DMS114 treated with DMSO at 0.1 percent for 48 hours (cell line): ENCODE measurements around the gene GON4L.
"Not testable (repeated sequence)": the region's sequence is repeated elsewhere in the genome, so short reads cannot be mapped to it uniquely, and the experiment has no call there.

Experiments used
- DNase-seq: peaks from one replicate; lab custom pipeline; 2025; ENCODE audit not compliant: unreplicated experiment; lab: John Stamatoyannopoulos, UW

Gene GON4L

DNA sequence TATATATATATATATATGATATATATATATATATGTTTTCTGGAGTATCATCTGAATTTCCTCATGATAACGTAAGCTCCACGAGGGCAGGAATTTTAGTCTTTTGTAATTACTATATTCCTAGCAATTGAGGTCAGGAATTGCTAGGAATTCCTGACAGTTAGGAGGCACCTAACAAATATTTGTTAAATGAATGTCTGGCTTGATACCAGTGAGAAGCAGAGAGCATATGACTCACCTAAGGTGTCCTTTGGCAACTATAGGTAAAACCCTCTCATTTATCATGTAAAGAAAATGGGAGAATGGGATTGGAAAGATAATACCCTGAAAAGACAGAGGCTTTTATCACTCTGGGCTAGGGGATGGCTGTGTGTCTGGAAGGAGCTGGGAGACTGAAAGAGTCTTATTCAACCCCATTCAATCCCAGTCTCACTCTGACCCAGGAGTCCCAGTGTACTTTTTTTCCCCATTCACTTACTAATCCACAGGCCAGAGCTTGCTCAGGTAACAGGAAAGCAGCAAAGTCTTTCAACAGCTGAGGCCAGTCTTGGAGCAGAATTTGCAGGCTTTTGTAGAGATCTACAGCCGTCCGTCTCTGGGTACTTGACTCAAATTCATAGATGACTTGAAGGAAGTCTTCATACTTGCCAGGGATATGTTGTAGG is 96.9 kb downstream of the GON4L start:
- no peak for DNase-seq

DNA sequence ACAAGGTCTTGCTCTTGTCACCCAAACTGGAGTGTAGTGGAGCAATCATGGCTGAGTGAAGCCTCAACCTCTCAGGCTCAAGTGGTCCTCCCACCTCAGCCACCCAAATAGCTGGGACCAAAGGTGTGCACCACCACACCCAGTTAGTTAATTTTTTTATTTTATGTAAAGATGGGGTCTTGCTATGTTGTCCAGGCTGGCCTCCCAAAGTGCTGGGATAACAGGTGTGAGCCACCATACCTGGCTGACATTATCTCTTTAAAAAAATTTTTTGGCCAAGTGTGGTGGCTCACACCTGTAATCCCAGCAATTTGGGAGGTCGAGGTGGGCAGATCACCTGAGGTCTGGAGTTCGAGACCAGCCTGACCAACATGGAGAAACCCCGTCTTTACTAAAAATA is 98.0 kb downstream of the GON4L start:
- not testable (repeated sequence) for DNase-seq

DNA sequence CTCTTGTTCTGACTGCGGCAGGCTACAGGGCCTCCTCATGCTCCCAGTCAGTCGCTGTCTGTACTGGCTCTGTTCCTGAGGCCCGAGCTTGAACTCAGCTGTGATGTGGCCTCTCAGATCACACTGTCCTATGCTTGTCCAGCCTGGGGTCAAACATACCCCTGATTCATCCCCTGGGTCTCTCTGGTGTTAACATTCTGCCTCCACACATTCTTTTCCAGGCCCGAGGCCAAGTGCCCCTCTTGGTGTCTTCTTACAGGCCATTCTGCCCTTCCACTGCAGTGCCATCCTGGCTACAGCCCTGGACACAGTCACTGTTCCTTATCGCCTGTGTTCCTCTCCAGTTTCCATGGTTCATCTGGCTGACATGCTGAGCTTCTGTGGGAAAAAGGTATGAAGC is 108.9 kb downstream of the GON4L start:
- not testable (repeated sequence) for DNase-seq

DNA sequence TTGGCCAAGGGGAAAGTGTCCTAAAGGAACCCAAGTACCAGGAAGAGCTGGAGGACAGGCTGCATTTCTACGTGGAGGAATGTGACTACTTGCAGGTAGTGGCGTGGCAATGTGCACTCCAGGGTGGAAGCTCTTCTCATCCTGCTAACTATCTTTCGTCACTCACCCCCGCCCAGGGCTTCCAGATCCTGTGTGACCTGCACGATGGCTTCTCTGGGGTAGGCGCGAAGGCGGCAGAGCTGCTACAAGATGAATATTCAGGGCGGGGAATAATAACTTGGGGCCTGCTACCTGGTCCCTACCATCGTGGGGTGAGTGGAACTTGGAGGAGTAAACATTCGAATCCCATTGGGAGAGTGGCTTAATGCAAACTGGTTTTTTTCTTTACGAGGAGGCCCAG is 109.4 kb downstream of the GON4L start:
- not testable (repeated sequence) for DNase-seq

DNA sequence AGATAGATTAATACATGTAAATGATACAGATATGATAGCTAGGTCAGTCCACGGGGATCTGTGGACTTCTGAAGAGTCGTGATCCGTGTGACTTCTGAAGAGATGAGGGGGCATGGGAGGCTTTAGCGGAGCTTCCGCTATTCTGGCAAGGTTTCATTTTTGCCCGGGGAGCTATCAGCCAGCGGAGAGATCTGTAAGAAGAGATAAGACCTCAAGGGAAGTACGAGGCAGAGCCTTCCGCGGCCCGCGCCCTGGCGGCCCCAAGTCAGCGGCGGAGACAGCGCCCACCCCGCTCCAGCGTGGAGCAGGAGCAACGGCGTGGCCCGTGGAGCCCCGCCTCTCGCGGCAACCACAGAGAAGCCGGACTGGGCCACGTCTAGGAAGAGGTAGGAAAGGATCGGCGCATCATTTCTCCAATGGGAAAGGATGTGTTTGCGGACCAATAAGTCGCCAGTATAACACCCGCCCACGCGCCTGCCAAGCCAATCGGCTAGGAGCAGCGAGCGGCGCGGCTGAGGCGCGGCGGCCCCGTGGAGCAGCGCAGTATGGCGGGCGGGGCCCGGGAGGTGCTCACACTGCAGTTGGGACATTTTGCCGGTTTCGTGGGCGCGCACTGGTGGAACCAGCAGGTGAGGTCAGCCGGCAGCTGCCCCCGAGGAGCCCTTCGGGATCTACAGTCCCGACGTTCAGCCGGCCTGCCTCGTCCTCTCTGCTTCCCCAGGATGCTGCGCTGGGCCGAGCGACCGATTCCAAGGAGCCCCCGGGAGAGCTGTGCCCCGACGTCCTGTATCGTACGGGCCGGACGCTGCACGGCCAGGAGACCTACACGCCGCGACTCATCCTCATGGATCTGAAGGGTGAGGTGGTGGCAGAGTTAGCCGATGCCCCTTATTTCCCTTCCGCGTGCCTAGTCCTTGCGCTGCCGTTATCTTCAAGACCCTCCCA is 111.5 kb downstream of the GON4L start:
- DNase-seq: peak; percentile 99

DNA sequence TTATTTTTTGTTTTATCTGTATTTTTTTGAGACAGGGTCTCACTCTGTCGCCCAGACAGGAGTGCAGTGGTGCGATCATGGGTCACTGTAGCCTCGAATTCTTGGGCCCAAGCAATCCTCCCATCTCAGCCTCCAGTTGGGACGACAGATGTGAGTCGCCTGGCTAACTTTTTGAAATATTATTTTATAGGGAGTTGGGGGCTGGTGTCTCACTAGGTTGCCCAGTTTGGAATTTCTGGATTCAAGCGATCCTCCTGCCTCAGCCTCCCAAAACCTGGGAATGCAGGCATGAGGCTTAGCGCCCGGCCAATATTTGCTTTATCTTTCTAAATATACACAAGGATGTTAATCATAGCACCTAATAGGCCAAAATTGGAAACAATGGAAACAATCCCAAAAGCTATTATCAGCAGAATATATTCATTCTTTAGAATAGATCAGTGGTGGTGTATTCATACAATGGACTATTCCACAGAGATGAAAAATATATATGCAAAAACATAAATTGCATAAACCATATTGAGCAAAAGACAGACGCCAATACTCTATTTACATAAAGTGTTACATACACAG is 112.2 kb downstream of the GON4L start:
- DNase-seq: no peak

DNA sequence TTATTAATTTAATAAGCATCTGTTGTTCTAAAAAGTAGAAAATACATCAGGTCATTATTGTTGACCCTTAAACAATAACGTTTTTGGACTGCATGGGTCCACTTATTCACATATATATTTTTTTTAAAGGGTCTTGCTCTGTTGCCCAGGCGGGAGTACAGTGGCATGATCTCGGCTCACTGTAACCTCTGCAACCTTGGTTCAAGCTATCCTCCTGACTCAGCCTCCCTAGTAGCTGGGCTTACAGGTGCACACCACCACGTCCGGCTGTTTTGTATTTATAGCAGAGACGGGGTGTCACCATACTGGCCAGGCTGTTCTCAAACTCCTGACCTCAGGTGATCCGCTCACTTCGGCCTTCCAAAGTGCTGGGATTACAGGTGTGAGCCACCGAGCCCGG is 115.1 kb downstream of the GON4L start:
- no peak for DNase-seq

DNA sequence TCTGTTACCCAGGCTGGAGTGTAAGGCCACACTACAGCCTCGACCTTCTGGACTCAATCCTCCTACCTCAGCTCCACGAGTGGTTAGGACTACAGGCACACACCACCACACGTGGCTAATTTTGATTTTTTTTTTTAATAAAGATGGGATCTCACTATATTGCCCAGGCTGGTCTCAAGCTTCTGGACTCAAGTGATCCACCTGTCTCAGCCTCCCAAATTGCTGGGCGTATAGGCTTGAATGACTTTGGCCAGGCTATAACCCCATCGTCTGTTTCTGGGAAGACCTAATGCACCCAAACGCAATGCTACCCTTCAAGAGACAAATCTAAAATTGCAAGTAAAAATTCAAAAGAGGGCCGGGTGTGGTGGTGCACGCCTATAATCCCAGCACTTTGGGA is 116.0 kb downstream of the GON4L start:
- DNase-seq: no peak

DNA sequence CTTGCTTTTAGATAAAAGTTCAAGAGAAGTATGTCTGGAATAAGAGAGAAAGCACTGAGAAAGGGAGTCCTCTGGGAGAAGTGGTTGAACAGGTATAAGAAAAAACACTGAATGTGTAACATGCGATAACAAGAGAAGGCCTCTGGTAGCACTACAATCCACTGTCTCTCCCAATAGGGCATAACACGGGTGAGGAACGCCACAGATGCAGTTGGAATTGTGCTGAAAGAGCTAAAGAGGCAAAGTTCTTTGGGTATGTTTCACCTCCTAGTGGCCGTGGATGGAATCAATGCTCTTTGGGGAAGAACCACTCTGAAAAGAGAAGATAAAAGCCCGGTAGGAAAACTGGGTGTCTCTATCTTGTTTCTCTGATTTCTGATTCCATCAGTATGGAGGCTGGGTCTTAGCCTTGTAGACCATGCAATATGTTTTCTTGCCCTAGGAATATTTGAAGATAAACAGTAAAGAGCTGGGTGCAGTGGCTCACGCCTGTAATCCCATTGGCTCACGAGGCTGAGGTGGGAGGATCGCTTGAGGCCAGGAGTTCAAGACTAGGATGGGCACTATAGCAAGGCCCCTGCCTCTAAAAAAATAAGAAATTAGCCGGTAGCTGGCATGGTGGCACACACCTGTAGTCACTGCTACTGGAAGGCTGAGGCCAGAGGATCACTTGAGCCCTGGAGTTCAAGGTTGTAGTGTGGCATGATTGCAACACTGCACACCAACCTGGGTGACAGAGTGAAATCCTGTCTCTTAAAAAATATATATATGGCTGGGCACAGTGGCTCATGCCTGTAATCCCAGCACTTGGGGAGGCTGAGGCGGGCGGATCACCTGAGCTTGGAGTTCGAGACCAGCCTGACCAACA is 127.7 kb downstream of the GON4L start:
- DNase-seq: peak; percentile 75

DNA sequence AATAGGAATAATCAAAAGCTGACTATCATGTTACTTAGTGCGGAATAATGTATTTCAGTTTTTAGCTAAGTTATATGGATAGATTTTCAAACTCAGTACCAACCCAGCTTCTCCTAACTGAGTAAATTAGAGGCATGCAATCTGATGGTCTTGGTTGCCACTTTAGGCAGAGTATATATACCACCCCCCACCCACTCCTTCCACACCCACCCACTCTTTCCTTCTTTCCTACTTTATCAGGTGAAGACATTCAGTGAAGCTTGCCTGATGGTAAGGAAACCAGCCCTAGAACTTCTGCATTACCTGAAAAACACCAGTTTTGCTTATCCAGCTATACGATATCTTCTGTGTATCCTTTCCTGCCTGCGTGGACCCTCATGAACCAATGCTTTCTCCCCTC is 131.9 kb downstream of the GON4L start:
- no peak for DNase-seq

DNA sequence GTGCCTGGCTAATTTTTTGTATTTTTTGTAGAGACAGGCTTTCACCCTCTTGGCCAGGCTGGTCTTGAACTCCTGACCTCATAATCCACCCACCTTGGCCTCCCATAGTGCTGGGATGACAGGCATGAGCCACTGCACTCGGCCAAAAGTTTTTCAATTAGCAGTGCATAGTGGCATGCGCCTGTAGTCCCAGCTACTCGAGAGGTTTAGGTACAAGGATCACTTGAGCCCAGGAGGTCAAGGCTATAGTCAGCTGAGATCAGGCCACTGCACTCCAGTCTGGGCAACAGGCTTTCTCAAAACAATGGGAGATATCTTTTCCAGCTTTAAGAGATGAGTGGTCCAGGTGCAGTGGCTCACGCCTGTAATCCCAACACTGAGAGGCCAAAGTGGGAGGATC is 137.3 kb downstream of the GON4L start:
- DNase-seq: no peak

DNA sequence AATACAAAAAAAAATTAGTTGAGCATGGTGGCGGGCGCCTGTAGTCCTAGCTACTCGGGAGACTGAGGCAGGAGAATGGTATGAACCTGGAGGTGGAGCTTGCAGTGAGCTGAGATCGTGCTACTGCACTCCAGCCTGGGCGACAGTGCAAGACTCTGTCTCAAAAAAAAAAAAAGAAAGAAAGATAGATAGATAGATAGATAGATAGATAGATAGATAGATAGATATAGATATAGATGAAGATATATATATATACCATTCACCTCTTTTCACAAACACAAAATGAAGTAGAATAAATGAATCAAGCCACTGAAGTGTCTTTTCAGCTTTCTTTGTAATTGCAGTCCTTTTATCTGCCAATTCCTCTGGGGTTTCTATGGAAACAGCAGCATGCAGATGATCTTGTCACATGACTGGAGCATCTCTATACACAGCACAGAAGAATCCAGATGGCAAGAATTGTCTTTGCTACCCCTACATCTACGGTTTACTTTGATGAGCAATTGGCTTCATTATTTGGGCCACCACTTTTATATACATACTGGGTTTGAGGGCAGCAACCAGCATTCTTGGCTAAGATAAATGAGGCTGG is 138.4 kb downstream of the GON4L start:
- not testable (repeated sequence) for DNase-seq

DNA sequence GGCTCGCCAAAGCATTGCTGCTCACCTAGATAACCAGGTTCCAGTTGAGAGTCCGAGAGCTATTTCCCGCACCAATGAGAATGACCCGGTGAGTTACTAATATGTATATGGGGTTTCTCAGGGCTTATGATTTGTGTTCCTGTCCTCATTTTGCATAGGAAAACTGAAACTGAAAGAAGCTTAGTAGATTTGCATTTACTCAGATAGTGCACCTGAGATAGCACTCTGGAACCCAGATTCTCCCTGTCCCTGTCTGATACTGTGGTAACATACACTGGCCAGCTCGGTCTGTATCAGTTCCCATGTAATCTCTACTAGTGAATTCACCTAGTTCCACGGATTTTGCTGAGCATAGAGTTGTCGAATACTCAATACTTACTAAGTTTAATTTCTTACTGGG is 140.0 kb downstream of the GON4L start:
- no peak for DNase-seq

DNA sequence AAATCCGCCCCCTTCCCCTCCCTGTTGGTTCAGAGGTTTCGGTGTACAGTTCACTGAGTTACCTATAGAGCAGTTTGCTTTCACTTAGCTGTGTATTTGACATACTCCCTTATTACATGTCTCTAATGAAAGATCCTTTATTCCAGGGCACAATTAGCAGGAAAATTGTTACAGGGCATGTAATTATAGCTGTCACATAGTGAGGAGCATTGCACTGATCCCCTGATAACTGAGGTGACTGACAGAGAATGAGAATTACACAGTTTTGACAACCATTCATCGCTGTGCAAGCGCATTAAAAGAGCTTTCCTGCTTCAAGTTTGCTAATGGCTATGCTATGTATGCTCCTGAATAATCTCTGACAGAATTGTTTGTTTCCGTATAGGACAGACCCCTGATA is 141.2 kb downstream of the GON4L start:
- DNase-seq: no peak

DNA sequence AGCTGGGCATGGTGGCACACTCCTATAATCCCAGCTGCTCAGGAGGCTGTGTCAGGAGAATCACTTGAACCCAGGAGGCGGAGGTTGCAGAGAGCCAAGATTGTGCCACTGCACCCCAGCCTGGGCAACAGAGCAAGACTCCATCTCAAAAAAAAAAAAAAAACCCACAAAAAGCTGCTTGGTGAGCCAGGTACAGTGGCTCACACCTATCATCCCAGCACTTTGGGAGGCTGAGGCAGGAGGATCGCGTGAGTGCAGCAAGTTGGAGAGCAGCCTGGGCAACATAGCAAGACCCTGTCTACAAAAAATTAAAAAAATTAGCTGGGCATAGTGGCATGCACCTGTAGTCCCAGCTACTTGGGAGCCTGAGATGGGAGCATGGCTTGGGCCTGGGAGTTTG is 142.0 kb downstream of the GON4L start:
- DNase-seq: not testable (repeated sequence)

DNA sequence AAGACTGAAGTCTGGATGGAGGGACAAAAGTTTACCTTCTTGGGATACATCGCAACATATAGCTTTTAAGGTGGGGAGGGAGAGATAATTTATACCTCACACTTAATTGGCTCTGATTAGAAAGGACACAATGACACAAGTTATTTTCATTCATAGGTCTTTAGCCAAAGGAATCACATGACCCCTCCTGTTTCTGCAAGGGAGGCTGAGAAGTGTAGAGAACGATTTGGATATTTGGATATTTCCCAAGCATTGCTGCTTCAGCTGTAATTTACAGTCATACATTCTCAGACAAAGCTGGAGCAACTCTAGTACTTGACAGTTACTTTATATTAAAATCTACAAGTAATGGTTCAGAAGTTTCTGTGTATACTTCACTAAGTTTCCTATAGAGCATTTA is 143.9 kb downstream of the GON4L start:
- DNase-seq: no peak

DNA sequence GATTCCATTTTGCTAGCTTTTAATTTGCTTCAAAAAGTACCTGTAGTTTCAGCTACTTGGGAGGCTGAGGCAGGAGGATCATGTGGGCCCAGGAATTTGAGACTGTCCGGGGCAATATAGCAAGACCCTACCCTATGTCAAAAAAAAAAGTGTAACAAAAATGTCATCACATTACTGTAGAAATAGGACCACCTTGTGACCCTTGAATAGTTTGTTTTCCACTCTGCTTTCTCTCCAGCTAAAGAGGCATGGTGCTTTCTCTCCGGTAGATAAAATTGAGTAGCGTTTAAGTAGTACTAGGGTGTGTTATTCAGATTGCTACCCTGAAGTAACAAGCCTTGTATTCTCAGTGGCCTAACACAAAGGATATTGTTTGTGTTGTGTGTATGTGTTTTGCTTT is 144.4 kb downstream of the GON4L start:
- not testable (repeated sequence) for DNase-seq

DNA sequence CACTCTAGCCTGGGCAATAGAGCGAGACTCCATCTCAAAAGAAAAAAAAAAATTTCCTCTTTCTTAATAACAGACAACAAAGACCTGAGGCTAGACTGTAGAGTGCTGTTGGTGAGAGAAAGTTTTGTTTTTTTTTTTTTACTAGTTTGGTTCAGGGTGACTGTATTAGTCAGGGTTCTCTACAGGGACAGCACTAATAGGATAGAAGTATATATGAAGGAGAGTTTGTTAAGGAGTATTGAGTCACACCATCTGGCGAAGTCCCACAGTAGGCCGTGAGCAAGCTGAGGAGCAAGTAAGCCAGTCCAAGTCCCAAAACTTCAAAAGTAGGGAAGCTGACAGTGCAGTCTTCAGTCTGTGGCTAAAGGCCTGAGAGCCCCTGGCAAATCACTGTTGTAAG is 145.6 kb downstream of the GON4L start:
- not testable (repeated sequence) for DNase-seq

DNA sequence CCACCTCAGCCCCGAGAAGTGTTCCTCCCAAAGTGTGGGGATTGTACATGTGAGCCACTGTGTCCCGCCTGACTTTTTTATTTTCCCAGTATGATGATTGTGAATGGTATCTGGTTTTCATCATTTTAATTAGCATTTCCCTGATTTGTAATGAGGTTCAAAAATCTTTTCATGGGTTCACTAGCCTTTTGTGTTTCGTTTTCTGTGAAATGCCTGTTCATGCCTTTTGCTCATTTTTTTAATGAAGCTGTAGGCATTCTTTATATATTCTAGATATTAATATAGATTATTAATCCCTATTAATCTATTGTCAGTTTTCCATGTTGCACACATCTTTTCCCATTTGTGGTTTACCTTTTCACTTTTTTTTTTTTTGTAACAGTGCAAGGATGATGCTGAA is 147.6 kb downstream of the GON4L start:
- no peak for DNase-seq

DNA sequence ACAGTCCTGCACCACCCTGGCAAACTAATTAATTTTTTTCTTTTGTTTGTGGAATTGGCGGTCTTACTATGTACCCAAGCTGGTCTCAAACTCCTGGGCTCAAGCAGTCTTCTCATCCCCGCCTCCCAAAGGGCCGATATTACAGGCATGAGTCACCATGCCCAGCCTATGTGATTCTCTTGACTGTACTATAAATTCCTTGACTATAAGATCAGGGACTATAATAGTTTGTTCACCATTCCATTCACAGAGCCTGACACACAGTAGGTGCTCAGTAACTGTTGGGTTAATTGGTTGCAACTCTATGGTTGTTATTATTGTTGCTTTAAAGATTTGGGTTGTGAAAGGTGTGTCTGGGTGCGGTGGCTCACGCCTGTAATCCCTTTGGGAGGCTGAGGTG is 150.9 kb downstream of the GON4L start:
- no peak for DNase-seq

DNA sequence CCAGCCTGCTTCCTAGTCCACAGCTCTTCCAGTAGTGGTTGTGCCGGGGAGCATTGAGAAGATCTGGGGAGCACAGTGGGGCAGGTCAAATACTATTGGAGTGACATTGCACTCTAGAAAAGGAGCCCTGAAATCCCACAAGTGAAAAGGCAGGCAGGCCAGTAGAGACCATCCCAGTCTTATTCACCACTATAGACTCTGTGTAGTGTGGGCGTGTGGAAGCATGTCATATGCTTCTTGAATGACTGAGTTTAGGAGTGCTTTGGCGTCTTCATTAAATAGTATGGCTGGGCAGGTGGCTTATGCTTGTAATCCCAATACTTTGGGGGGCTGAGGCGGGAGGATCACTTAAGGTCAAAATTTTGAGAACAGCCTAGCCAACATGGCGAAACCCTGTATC is 152.6 kb downstream of the GON4L start:
- DNase-seq: not testable (repeated sequence)
